Parathyroid adenoma (tissue), 2 donors: ENCODE data around the gene EXOC7.

Source experiments
- H2AFZ ChIP-seq: fragments of 300-600 bp; sonication (generic); one replicate; pipeline ENCODE4 v1.7.0; 2017; ENCODE audit warnings: antibody characterized with exemption, mild to moderate bottlenecking
- H3K27ac ChIP-seq: fragments of 300-600 bp; sonication (generic); one replicate; pipeline ENCODE4 v1.7.0; 2017
- H3K27me3 ChIP-seq: fragments of 300-600 bp; sonication (generic); one replicate; pipeline ENCODE4 v1.7.0; 2017; ENCODE audit warnings: low read length; ENCODE audit not compliant: control insufficient read depth, insufficient read depth
- H3K36me3 ChIP-seq: fragments of 300-600 bp; sonication (generic); one replicate; pipeline ENCODE4 v1.7.0; 2017; ENCODE audit warnings: low read length; ENCODE audit not compliant: control insufficient read depth, insufficient read depth
- H3K4me1 ChIP-seq: fragments of 300-600 bp; sonication (generic); one replicate; pipeline ENCODE4 v1.7.0; 2017; ENCODE audit warnings: control low read depth
- H3K4me2 ChIP-seq: fragments of 300-600 bp; sonication (generic); one replicate; pipeline ENCODE4 v1.7.0; 2017; ENCODE audit warnings: low read length
- H3K4me3 ChIP-seq: fragments of 300-600 bp; sonication (generic); one replicate; pipeline ENCODE4 v1.7.0; 2017; ENCODE audit warnings: low read depth, low read length
- H3K79me2 ChIP-seq: fragments of 300-600 bp; sonication (generic); one replicate; pipeline ENCODE4 v1.7.0; 2017; ENCODE audit warnings: control low read depth
- H3K9ac ChIP-seq: fragments of 300-600 bp; sonication (generic); one replicate; pipeline ENCODE4 v1.7.0; 2017; ENCODE audit warnings: mild to moderate bottlenecking
- H3K9me3 ChIP-seq: fragments of 300-600 bp; sonication (generic); one replicate; pipeline ENCODE4 v1.7.0; 2017; ENCODE audit warnings: low read length; ENCODE audit not compliant: control insufficient read depth
- TF ChIP-seq, protein P1 (sequence below): fragments of 300-600 bp; sonication (generic); IDR thresholded peaks from one replicate; pipeline ENCODE4 v1.7.0; 2017; ENCODE audit warnings: antibody characterized with exemption, mild to moderate bottlenecking
- donor health status: primary hyperparathyroidism.

Gene EXOC7

DNA sequence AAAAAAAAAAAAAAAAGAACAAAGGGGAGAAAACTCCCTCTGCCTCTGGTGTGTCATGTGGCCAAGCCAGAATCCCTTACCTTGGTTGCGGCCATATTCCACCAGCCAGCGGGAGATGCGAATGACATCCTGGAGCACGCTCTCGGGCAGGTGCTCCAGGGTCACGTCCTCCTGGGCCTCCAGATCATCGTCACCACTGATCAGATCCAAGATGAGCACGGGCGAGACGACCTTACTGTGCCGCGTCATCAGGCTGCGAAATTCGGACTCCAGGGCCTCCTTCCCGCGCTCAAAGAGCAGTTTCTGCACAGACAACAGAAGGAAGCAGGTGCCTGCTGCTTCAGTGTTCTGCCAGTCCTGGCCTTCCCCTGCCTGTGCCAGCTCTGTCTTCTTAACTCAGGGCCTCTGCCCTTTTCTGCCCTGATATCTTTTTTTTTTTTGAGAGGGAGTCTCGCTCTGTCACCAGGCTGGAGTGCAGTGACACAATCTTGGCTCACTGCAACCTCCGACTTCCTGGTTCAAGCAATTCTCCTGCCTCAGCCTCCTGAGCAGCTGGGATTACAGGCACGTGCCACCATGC lies 5.8 kb downstream of the EXOC7 start:
- Histone ChIP-seq H3K27me3 (no peaks in the 10 kb centered on the region), H3K4me3 (no peak overlapping the region), H3K4me2 (no peak overlapping the region), H3K4me1 (no peaks in the 10 kb centered on the region), H3K9me3 (no peaks in the 10 kb centered on the region), H3K9ac (no peak overlapping the region), H3K36me3 (no peaks in the 10 kb centered on the region), H3K27ac (no peak overlapping the region), H3K79me2 (peaks cover 5% of the 10 kb centered on the region), H2AFZ (no peak overlapping the region)
- TF ChIP-seq, protein P1, sequence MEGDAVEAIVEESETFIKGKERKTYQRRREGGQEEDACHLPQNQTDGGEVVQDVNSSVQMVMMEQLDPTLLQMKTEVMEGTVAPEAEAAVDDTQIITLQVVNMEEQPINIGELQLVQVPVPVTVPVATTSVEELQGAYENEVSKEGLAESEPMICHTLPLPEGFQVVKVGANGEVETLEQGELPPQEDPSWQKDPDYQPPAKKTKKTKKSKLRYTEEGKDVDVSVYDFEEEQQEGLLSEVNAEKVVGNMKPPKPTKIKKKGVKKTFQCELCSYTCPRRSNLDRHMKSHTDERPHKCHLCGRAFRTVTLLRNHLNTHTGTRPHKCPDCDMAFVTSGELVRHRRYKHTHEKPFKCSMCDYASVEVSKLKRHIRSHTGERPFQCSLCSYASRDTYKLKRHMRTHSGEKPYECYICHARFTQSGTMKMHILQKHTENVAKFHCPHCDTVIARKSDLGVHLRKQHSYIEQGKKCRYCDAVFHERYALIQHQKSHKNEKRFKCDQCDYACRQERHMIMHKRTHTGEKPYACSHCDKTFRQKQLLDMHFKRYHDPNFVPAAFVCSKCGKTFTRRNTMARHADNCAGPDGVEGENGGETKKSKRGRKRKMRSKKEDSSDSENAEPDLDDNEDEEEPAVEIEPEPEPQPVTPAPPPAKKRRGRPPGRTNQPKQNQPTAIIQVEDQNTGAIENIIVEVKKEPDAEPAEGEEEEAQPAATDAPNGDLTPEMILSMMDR, result no peak

DNA sequence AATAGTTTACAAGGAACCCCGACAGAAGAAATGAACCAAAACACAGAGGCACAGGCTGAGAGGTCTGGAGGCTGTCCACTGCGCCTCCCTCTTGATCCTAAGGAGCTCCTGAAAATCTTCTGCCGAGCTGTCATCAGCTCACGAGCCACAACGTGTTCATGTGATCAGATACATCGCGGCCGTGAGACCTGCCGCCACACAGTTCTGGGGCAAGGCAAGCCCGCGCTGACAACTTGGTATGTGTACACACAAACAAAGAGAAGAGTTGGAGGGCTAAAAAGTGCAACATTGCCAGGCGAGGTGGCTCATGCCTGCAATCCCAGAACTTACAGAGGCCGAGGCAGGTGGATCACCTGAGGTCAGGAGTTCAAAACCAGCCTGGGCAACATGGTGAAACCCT lies 7.6 kb downstream of the EXOC7 start:
- Histone ChIP-seq H3K79me2 (no peaks in the 10 kb centered on the region), H2AFZ (no peak overlapping the region), H3K4me1 (no peaks in the 10 kb centered on the region), H3K27me3 (no peaks in the 10 kb centered on the region), H3K36me3 (no peaks in the 10 kb centered on the region), H3K27ac (no peak overlapping the region), H3K9ac (no peak overlapping the region), H3K4me3 (no peak overlapping the region), H3K4me2 (no peak overlapping the region), H3K9me3 (no peaks in the 10 kb centered on the region)
- TF ChIP-seq, protein P1, result no peak

DNA sequence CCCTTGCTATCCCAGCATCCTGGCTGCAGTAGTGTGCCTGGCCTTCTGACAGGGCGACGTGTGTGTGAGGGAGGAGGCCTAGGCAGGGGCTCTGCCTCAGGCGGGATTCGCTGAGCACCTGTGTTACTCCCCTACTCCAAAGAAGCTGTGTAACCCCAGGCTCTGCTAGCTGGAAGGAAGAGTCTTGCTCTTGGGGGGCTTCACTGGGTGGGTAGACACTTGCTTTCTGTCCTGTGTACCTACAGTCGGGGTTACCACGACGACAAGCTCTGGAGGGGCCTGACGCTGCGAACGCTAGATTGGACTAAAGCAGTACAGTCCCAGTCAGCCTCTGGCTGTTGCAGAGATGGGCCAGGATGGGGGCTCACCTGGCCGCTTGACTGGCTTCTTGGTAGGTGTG lies 9.5 kb downstream of the EXOC7 start:
- Histone ChIP-seq H3K36me3 (no peaks in the 10 kb centered on the region), H2AFZ (no peak overlapping the region), H3K4me3 (no peak overlapping the region), H3K79me2 (no peaks in the 10 kb centered on the region), H3K27ac (no peak overlapping the region), H3K4me2 (no peak overlapping the region), H3K9me3 (no peaks in the 10 kb centered on the region), H3K27me3 (no peaks in the 10 kb centered on the region), H3K9ac (no peak overlapping the region), H3K4me1 (no peaks in the 10 kb centered on the region)
- TF ChIP-seq, protein P1, result no peak

DNA sequence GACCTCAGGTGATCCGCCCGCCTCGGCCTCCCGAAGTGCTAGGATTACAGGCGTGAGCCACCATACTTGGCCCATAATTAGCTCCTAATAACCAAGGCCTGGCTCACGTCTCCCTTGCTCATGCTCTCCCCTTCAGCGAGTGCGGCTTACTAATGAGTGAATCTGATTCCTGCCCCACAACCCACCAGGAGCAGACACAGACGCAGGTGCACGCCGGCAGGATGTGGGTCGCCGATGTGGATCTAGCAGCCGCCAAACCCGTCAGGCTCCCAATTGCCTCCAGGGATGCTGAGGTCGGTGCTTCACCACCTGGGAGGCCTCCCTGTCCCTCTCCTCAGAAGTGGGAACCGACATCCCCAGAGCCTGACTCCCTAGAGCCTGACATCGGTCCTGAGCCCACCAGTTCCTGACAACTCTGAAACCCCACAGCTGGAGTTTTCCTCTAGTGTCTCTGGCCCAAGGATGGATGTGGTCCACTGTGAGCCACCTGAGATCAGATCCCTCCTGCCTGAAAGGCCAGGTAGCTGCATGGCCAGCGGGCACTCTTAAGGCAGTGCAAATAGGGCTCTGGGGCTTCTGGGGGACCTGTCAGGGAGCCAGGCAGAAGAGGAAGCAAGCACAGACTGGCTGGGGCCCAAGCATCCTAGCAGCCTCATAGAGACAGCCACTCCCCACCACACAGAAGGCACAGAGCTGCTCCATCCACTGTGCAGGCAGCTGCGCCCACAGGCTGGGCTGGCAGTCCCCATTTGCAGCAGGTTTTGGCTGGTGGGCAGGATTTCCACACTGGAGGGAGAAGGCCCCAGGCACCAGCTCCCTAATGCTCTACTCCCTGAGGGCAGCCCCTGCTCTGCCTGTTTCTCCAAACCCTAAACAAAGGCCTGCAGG lies 10.8 kb downstream of the EXOC7 start:
- Histone ChIP-seq H3K36me3 (no peaks in the 10 kb centered on the region), H3K4me3 (no peak overlapping the region), H3K4me1 (no peaks in the 10 kb centered on the region), H3K4me2 (no peak overlapping the region), H2AFZ (no peak overlapping the region), H3K9me3 (no peaks in the 10 kb centered on the region), H3K27me3 (no peaks in the 10 kb centered on the region), H3K9ac (no peak overlapping the region), H3K27ac (no peak overlapping the region), H3K79me2 (no peaks in the 10 kb centered on the region)
- TF ChIP-seq, protein P1, result no peak
